ENCODE results near the gene TRPV4.

The TRPV4 gene

DNA sequence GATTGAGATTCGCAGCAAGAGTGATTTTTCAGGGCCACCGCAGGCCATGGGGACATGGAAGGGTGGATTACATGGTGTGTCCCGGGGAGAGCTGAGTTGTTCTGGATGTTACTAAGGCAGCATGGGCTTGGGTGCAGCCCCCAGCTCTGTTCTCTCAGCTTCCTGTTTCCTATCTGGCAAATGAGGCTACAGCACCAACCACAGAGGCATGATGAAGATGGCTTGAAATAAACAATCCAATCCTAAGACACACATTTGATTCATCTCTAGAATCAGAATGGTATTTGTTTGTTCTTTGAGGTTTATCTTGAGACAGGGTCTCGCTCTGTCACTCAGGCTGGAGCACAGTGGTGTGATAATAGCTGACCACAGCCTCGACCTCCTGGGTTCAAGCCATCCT is 25.6 kb upstream of the TRPV4 start (continued):
- TF ChIP-seq, protein P1, sequence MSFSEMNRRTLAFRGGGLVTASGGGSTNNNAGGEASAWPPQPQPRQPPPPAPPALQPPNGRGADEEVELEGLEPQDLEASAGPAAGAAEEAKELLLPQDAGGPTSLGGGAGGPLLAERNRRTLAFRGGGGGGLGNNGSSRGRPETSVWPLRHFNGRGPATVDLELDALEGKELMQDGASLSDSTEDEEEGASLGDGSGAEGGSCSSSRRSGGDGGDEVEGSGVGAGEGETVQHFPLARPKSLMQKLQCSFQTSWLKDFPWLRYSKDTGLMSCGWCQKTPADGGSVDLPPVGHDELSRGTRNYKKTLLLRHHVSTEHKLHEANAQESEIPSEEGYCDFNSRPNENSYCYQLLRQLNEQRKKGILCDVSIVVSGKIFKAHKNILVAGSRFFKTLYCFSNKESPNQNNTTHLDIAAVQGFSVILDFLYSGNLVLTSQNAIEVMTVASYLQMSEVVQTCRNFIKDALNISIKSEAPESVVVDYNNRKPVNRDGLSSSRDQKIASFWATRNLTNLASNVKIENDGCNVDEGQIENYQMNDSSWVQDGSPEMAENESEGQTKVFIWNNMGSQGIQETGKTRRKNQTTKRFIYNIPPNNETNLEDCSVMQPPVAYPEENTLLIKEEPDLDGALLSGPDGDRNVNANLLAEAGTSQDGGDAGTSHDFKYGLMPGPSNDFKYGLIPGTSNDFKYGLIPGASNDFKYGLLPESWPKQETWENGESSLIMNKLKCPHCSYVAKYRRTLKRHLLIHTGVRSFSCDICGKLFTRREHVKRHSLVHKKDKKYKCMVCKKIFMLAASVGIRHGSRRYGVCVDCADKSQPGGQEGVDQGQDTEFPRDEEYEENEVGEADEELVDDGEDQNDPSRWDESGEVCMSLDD (tag by site-specific recombination; IDR thresholded peaks at IDR 0.05), result no peak
- TF ChIP-seq, protein P2, sequence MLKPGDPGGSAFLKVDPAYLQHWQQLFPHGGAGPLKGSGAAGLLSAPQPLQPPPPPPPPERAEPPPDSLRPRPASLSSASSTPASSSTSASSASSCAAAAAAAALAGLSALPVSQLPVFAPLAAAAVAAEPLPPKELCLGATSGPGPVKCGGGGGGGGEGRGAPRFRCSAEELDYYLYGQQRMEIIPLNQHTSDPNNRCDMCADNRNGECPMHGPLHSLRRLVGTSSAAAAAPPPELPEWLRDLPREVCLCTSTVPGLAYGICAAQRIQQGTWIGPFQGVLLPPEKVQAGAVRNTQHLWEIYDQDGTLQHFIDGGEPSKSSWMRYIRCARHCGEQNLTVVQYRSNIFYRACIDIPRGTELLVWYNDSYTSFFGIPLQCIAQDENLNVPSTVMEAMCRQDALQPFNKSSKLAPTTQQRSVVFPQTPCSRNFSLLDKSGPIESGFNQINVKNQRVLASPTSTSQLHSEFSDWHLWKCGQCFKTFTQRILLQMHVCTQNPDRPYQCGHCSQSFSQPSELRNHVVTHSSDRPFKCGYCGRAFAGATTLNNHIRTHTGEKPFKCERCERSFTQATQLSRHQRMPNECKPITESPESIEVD (tag by site-specific recombination; IDR thresholded peaks at IDR 0.05), result no peak
- no peak for TF ChIP-seq ZNF560 (tag by site-specific recombination; IDR thresholded peaks at IDR 0.05; ENCODE audit: borderline replicate concordance)

DNA sequence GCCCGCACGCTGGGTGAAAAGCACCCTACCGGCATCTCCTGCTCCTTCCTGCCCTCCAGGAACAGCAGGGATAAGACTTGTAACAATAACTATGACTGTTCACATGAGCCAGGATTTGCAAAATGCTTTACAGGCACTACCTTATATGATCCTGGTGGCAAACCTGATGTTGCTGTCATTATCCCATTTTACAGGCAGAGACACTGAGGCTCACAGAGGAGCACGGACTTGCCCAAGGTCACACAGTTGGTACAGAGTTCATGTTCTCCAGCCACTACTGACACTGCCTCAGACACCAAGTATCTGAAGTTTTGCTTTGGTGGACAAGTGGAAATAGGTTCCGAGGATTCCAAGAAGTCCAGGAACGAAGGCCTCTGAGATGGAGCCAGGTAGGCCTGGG is 24.5 kb upstream of the TRPV4 start:
- ChIA-PET POLR2A (no interaction called here), CTCF (interaction anchor here (0.6 kb wide), 1 partner anchor 83 kb away, joined by 3 read pairs; no protein-coding TSS in a partner anchor)
- Histone ChIP-seq H3K36me3 (ENCODE audit: control insufficient read depth in 2 of 2, insufficient read depth in 1 of 2, low read length in 2 of 2) (peaks cover 0 to 37% of the 10 kb centered on the region in 2 experiments; a peak in 2 of 3 replicates), H3K9me3 (ENCODE audit: control insufficient read depth, insufficient read depth, low read depth, low read length) (no peaks in the 10 kb centered on the region), H3K27ac (ENCODE audit: extremely low read depth, low read depth, low read length) (no peak overlapping the region), H3K4me3 (ENCODE audit: low read depth, low read length) (no peak overlapping the region), H3K4me1 (ENCODE audit: control insufficient read depth, insufficient read depth, low read length) (peaks cover 4% of the 10 kb centered on the region; the same call in 1 of the 2 replicates)
- TF ChIP-seq KLF9 (tag by site-specific recombination; IDR thresholded peaks at IDR 0.05; ENCODE audit: low read depth) (no peak), ZNF426 (tag by site-specific recombination; IDR thresholded peaks at IDR 0.05) (no peak), ZFP37 (tag by site-specific recombination; IDR thresholded peaks at IDR 0.05) (no peak), ZIC2 (tag by site-specific recombination; IDR thresholded peaks at IDR 0.05) (no peak), ZNF555 (tag by site-specific recombination; conservative IDR thresholded peaks at IDR 0.05) (no peak), ZBTB1 (tag by site-specific recombination; IDR thresholded peaks at IDR 0.05) (no peak), ZNF416 (tag by site-specific recombination; IDR thresholded peaks at IDR 0.05) (no peak), OVOL3 (tag by site-specific recombination; IDR thresholded peaks at IDR 0.05) (no peak), ZNF19 (tag by site-specific recombination; IDR thresholded peaks at IDR 0.05; ENCODE audit: low read depth) (no peak), ZNF221 (tag by site-specific recombination; IDR thresholded peaks at IDR 0.05; ENCODE audit: borderline replicate concordance) (no peak), TRIM28 (IDR thresholded peaks at IDR 0.05; ENCODE audit: borderline replicate concordance, low read length) (no peak)
- TF ChIP-seq, protein P3, sequence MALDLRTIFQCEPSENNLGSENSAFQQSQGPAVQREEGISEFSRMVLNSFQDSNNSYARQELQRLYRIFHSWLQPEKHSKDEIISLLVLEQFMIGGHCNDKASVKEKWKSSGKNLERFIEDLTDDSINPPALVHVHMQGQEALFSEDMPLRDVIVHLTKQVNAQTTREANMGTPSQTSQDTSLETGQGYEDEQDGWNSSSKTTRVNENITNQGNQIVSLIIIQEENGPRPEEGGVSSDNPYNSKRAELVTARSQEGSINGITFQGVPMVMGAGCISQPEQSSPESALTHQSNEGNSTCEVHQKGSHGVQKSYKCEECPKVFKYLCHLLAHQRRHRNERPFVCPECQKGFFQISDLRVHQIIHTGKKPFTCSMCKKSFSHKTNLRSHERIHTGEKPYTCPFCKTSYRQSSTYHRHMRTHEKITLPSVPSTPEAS (tag by site-specific recombination; IDR thresholded peaks at IDR 0.05), result no peak
- TF ChIP-seq, protein P4, sequence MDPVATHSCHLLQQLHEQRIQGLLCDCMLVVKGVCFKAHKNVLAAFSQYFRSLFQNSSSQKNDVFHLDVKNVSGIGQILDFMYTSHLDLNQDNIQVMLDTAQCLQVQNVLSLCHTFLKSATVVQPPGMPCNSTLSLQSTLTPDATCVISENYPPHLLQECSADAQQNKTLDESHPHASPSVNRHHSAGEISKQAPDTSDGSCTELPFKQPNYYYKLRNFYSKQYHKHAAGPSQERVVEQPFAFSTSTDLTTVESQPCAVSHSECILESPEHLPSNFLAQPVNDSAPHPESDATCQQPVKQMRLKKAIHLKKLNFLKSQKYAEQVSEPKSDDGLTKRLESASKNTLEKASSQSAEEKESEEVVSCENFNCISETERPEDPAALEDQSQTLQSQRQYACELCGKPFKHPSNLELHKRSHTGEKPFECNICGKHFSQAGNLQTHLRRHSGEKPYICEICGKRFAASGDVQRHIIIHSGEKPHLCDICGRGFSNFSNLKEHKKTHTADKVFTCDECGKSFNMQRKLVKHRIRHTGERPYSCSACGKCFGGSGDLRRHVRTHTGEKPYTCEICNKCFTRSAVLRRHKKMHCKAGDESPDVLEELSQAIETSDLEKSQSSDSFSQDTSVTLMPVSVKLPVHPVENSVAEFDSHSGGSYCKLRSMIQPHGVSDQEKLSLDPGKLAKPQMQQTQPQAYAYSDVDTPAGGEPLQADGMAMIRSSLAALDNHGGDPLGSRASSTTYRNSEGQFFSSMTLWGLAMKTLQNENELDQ (tag by site-specific recombination; IDR thresholded peaks at IDR 0.05; ENCODE audit: low read depth), result no peak
- TF ChIP-seq, protein P5, sequence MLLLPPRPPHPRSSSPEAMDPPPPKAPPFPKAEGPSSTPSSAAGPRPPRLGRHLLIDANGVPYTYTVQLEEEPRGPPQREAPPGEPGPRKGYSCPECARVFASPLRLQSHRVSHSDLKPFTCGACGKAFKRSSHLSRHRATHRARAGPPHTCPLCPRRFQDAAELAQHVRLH (tag by site-specific recombination; IDR thresholded peaks at IDR 0.05), result no peak
